OCI-LY1 (cell line): ENCODE results near the gene COLEC12.

Experiments
- CTCF ChIP-seq: fragments of 200-600 bp; sonication (generic), shearing (Covaris generic); IDR thresholded peaks from 2 replicates; pipeline ENCODE4 v1.5.1; 2017; ENCODE audit warnings: mild to moderate bottlenecking, antibody characterized with exemption, low read length, moderate library complexity, mixed read lengths
- EZH2 ChIP-seq: fragments of 200-600 bp; sonication (generic), shearing (Covaris generic); IDR thresholded peaks from 2 replicates; pipeline ENCODE4 v1.8.0; 2017; ENCODE audit warnings: borderline replicate concordance, mixed run types, mild to moderate bottlenecking, antibody characterized with exemption, low read length, moderate library complexity, mixed read lengths

GRCh38 chr18:352438-352837, 148.1 kb downstream of the COLEC12 start:
- TF ChIP-seq CTCF = no peak
- TF ChIP-seq EZH2 = no peak
